ENCODE data around the gene SVEP1.

DNA sequence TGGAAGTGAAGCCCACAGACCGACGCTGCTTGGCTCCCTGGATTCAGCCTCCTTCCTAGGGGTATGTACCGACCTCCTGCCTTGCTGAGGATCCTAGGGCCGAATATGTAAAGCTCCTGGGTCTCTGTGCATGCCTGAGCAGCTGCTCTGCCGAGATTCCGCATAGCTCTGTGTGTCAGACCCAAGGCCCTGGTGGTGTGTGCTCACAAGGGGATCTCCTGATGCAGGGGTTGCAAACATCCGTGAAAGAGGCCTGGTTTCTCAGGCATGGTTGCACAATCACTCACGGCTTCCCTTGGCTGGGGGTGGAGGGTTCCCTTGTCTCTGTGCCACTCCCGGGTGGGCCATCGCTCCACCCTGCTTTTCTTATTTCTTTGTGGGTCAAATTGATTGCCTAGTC lies 19.9 kb upstream of the SVEP1 start:
- TF ChIP-seq CTCF (conservative IDR thresholded peaks at IDR 0.05; ENCODE audit: low read depth in 2 of 2) (no peak), EZH2 (IDR thresholded peaks at IDR 0.05; ENCODE audit: low read depth, unreplicated experiment) (no peak), POLR2AphosphoS5 (IDR thresholded peaks at IDR 0.05; ENCODE audit: low read depth) (no peak), EZH2phosphoT487 (IDR thresholded peaks at IDR 0.05; ENCODE audit: unreplicated experiment) (no peak), REST (IDR thresholded peaks at IDR 0.05; ENCODE audit: unreplicated experiment) (no peak), ZNF114 (CRISPR knock-in tag; IDR thresholded peaks at IDR 0.05) (no peak), CREB1 (CRISPR knock-in tag; IDR thresholded peaks at IDR 0.05; ENCODE audit: low read depth) (no peak)
- TF ChIP-seq, protein P1, sequence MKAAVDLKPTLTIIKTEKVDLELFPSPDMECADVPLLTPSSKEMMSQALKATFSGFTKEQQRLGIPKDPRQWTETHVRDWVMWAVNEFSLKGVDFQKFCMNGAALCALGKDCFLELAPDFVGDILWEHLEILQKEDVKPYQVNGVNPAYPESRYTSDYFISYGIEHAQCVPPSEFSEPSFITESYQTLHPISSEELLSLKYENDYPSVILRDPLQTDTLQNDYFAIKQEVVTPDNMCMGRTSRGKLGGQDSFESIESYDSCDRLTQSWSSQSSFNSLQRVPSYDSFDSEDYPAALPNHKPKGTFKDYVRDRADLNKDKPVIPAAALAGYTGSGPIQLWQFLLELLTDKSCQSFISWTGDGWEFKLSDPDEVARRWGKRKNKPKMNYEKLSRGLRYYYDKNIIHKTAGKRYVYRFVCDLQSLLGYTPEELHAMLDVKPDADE (IDR thresholded peaks at IDR 0.05), result no peak
- TF ChIP-seq, protein P2, sequence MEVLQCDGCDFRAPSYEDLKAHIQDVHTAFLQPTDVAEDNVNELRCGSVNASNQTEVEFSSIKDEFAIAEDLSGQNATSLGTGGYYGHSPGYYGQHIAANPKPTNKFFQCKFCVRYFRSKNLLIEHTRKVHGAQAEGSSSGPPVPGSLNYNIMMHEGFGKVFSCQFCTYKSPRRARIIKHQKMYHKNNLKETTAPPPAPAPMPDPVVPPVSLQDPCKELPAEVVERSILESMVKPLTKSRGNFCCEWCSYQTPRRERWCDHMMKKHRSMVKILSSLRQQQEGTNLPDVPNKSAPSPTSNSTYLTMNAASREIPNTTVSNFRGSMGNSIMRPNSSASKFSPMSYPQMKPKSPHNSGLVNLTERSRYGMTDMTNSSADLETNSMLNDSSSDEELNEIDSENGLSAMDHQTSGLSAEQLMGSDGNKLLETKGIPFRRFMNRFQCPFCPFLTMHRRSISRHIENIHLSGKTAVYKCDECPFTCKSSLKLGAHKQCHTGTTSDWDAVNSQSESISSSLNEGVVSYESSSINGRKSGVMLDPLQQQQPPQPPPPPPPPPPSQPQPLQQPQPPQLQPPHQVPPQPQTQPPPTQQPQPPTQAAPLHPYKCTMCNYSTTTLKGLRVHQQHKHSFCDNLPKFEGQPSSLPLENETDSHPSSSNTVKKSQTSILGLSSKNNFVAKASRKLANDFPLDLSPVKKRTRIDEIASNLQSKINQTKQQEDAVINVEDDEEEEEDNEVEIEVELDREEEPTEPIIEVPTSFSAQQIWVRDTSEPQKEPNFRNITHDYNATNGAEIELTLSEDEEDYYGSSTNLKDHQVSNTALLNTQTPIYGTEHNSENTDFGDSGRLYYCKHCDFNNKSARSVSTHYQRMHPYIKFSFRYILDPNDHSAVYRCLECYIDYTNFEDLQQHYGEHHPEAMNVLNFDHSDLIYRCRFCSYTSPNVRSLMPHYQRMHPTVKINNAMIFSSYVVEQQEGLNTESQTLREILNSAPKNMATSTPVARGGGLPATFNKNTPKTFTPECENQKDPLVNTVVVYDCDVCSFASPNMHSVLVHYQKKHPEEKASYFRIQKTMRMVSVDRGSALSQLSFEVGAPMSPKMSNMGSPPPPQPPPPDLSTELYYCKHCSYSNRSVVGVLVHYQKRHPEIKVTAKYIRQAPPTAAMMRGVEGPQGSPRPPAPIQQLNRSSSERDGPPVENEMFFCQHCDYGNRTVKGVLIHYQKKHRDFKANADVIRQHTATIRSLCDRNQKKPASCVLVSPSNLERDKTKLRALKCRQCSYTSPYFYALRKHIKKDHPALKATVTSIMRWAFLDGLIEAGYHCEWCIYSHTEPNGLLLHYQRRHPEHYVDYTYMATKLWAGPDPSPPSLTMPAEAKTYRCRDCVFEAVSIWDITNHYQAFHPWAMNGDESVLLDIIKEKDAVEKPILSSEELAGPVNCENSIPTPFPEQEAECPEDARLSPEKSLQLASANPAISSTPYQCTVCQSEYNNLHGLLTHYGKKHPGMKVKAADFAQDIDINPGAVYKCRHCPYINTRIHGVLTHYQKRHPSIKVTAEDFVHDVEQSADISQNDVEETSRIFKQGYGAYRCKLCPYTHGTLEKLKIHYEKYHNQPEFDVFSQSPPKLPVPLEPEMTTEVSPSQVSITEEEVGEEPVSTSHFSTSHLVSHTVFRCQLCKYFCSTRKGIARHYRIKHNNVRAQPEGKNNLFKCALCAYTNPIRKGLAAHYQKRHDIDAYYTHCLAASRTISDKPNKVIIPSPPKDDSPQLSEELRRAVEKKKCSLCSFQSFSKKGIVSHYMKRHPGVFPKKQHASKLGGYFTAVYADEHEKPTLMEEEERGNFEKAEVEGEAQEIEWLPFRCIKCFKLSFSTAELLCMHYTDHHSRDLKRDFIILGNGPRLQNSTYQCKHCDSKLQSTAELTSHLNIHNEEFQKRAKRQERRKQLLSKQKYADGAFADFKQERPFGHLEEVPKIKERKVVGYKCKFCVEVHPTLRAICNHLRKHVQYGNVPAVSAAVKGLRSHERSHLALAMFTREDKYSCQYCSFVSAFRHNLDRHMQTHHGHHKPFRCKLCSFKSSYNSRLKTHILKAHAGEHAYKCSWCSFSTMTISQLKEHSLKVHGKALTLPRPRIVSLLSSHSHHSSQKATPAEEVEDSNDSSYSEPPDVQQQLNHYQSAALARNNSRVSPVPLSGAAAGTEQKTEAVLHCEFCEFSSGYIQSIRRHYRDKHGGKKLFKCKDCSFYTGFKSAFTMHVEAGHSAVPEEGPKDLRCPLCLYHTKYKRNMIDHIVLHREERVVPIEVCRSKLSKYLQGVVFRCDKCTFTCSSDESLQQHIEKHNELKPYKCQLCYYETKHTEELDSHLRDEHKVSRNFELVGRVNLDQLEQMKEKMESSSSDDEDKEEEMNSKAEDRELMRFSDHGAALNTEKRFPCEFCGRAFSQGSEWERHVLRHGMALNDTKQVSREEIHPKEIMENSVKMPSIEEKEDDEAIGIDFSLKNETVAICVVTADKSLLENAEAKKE (CRISPR knock-in tag; IDR thresholded peaks at IDR 0.05), result no peak
